NCI-H2227 (cell line): Measurements from ENCODE around the gene MCF2L.
A peak's percentile ranks its signal among the peaks of the same experiment; 100 is the strongest.

Experiments used
- DNase-seq: peaks from one replicate; lab custom pipeline; 2025; ENCODE audit not compliant: unreplicated experiment; lab: John Stamatoyannopoulos, UW

Gene MCF2L

DNA sequence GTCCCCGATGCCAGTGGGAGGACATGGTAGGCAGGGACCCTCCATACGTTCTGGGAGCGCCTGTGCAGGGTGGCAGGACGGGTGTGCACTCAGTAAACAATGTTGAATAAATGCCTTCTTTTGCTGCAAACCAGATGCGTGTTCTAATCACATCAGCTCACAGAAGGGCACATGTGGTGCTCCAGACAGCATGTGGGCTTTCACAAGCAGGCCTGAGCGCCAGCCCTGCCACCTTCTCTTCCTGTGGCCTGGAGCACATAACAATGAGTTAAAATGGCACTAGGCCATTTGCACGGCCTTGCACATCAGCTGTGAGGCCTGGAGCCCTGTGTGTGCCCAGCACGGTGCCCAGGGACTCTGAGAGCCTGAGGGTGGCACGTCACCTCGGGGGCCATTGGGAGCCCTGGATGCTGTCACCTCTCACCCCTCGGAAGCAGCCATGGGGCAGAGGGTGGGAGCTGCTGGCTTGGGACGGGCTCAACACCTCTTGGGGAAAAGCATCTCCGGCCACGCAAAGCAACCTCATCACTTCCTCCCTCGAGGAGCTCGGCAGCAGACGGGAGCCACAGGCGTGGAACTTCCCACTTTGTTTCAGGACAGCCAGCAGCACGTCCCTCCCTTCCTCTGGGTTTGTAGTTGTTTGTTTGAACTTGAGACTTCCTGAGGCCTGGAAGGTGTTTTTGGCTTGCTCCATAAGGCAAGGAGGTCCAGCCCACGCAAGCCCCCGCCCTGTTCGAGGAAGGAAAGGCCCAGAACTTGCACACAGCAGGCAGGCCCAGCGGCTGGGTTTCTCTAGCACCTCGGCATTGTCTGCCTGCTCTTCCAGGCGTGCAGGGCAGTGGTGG is 9.8 kb downstream of the MCF2L start:
- no peak for DNase-seq

GRCh38 chr13:112979406-112979902 is 10.4 kb downstream of the MCF2L start:
- no peak for DNase-seq

- peak; percentile 6 for DNase-seq
These were observed 11.4 kb downstream of the MCF2L start for GRCh38 chr13:112980434-112980833.

DNA sequence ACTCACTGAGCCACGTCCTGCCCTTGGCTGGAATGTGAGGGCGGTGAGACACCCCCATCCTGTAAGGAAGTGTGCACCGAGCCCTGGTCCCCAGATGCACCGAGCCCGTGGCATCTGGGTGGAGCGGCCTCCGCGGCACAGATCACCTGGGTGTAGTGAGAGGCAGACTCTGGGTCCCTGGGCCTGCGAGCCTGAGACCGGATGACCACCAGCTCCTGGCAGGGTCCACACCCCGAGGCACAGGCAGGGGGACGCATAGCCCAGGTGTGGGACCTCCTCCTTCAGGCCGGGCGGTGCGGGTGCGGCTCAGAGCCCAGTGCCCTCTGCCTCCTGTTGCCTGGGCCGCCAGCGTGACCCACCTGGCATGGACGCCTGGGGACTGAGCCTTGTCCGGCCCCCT is 12.4 kb downstream of the MCF2L start:
- DNase-seq, result no peak

GRCh38 chr13:112982281-112983041 is 13.4 kb downstream of the MCF2L start:
- no peak for DNase-seq

DNA sequence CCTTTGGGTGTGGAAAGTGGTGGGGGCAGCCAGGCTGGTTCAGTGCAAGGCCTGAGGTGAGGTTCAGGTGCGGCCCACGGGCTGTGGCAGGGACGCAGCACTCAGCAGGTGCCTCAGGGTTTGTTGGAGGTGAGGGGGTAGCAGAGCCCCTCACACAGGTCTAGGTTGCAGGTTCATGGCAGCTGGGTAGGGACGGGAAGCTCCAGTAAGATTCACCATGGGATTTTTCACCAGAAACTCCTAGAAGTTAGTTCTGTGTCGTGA is 14.0 kb downstream of the MCF2L start:
- DNase-seq, result no peak

DNA sequence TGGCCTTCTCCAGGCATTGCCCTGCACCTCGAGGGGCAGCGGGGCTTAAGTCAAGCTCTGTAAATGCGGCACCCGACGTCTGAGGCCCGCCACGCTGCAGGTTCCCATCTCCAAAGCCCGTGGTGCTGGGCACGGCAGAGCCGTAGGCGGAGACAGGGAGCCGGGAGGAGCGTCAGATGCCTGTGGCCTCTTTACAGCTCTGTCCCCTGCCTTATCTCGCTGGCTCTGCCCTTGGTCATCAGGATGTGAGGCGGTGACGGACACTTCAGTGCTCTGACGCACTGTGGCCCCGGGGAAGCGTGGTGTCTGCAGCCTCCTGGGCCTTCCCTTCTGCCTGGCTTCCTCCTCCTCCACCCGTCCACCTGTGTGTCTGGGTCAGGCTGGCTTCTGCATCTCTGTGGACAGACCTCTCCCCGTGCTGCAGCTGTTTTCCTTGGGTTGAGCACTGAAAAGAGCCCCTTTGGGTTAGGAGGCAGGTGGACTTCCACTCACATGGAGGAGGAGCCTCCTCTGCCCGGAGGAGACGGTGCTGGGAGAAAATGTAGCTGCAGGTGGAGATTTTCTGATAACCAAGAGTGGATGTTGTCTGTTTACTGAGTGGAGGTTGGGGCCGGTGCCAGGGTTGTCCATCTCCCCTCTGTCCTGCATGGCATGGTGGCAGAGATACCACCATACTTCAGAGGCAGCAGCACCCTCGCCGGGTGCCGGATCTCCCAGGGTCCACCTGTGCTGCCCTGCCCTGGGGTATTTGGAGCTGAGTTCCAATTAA is 14.6 kb downstream of the MCF2L start:
- no peak for DNase-seq

- DNase-seq, result no peak
These were observed 15.5 kb downstream of the MCF2L start for GRCh38 chr13:112984501-112984900.

DNA sequence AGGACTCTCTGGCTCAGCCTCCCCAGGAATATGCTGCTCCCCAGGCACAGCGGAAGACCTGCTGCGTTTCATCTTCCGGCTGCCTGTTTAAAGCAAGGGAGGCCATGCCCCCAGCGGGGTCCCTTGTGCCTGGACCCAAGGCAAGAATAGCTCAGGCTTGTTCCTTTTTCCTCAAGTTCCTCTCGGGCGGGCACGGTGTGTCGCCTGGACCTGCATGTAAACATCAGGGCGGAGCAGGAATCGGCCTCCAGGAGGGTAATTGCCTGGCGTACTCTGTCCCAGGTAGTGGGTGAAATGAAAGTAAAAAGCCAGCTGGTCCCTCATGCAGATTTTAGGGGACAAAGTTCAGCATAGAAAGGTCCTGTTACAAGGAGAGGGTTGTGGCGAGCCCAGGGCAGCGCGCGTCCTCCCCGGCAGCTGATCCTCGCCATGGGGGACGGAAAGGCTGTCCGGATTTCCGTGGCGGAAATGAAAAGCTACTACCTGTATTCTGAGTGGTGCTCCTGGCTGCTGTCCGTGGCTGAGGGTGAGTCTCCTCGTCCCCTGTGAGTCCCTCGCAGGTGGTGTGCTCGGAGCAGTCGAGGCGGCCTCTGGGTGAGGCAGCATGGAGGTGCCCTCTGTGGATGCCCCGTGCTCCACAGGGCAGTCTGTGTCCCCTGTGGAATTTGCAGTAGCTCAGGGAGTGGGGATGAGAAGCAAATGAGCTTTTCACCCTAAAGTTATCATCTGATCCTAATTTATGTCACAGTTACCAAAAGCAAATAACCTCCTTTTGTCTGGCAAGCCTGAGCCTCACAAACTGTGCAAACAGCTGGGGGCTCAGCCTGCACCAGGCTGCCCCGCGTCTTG is 16.2 kb downstream of the MCF2L start:
- no peak for DNase-seq

DNA sequence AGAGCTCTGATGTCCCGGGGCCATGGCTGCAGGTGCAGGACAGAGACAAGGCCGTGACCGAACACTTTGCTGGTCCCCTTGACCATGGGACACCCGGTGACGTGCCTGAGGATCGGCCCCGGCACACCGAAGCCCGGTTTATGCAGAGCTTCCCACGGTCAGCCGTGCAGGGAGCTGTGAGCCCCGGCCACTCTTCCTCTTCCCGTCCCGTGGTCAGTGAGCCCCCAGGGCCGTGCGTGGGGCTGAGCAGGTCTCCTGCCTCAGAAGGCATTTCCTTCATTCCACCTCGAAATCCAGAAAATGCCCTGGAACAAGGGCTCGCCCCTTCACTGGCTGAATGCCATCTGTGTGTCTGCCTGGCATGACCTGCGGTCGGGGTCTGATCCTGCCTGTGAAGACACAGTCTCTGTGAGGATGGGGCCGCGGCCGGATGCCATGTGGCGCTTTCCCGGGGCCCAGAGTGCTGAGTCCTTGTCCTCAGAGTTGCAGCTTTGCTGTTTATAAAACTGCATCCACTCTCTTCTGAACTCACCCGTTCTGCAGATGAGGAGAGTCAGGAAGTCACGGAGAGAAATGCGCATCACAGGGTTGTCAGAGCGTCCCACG is 16.9 kb downstream of the MCF2L start:
- no peak for DNase-seq

- no peak for DNase-seq
These were observed 17.5 kb downstream of the MCF2L start for GRCh38 chr13:112986470-112986869.

- DNase-seq, result no peak
These were observed 18.1 kb downstream of the MCF2L start for GRCh38 chr13:112986946-112987681.

DNA sequence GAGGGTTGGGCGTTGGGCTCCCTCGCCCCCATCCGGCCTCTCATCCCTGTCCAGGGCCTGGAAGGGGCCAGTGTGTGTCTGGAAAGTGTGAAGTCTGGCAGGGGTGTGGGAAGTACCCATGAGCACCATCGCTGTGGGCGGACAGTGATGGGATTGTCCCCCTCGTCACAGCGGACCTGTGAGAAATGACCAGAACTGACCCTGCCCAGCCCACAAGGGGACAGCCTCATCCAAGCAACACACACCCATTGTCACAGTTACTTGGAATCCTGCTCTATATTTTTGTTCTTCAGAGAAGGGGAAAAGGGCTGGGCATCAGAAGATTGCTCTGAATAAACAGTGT is 18.6 kb downstream of the MCF2L start:
- no peak for DNase-seq

- DNase-seq, result no peak
These were observed 21.8 kb downstream of the MCF2L start for GRCh38 chr13:112990783-112991182.

DNA sequence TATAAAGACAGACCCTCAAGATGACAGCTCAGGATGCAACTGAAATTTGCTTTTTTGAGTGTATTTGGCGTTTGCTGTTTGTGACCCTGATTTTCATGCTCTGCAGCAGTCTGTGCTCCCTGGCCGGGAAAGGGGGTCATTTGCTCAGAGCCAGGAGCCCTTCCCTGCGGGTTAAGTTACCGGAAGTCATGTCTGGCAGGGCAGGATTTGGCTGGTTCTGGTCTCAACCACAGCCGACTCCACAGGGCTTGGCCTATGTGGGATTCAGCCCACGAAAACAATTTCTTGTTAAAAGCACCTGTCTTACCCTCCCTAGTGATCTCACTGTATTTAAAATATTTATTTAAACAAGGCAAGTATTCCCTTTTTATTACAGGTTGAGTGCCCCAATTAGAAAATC is 22.6 kb downstream of the MCF2L start:
- no peak for DNase-seq

DNA sequence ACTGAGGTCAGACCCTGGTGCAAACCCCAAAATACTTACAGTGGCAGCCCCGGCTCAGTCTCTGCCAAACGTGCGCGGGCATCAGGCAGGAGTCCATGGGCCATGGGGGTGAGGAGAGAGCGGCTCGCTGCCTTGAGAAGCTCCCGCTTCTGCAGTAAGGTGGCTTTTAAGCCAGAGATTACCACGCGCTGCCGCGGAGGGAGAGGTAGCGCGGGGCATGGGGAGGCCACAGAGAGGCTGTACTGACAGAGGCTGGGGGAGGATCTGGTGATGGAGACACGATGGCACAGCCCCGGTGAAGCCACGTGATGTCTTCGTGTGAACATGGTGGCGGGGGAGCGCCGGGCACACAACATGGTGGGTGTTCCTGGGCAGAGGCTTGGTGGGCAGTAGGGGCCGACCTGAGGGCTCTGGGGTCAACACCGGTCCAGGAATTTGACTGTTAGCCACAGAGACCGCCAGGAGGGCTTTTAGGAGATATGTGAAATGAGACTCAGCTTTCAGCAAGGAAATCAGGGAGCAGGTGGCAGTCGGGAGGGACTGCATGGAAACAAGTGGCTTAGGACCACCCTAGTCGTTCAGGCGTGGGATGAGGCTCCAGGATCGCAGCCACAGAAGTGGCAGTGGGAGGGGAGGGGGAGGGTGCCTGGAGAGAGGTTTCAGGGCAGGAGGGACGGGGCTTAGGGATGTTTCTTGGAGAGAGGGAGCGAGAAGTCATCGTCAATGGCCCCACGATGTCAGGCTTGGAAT is 24.1 kb downstream of the MCF2L start:
- DNase-seq, result no peak

GRCh38 chr13:112994084-112994780 is 25.2 kb downstream of the MCF2L start:
- DNase-seq, result no peak

GRCh38 chr13:112994781-112995355 is 25.9 kb downstream of the MCF2L start:
- no peak for DNase-seq
